ENCODE data around the gene IFT57.
A peak's percentile ranks its signal among the peaks of the same experiment; 100 is the strongest.

Gene IFT57

DNA sequence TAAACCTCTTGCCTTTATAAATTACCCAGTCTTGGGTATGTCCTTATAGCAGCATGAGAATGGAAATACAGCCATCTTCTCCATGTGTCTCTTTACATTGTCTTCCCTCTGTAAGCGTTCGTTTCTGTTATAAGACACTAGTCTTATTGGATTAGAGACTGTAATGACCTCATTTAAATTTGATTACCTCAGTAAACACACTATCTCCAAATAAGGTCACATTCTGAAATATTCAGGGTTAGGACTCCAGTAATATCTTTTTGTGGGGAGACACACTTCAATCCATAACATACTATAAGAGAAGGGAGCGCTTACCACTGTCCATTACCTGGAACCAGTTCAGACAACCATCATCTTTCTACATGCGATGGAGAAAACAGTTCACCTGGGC is 97.1 kb downstream of the IFT57 start:
- DNase-seq (ENCODE audit: low read depth, low spot score) = no peak

DNA sequence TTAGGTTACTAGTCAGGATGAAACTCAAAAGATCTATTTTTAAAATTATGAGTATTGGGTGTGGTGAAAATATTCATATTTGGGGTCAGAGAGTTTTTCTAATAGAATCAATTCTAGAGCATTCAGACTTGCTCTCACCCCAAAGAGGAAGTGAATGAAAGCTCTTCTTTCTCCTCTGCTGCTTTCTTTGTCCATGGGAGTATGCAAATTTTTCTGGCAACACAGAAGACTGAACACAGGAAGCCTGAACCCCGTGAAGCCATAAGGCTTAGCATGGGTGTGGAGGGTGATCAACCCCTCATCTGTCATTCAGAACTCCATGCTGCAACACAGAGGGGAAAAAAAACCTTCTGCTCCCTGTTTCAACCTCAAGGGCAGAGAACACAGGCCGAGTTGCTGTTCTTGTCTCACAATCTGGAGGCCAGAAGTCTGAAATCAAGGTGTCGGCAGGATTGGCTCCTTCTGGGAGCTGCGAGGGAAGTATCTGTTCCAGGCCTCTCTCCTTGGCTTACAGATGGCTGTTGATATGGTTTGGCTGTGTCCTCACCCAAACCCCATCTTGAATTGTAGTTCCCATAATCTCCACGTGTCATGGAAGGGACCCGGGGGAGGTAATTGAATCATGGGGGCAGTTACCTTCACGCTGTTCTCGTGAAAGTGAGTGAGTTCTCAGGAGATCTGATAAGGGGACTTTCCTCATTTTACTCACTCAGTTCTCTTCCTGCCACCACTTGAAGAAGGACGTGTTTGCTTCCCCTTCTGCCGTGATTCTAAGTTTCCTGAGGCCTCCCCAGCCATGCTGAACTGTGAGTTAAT is 97.7 kb downstream of the IFT57 start:
- DNase-seq (ENCODE audit: low read depth, low spot score) = peak; percentile 38

DNA sequence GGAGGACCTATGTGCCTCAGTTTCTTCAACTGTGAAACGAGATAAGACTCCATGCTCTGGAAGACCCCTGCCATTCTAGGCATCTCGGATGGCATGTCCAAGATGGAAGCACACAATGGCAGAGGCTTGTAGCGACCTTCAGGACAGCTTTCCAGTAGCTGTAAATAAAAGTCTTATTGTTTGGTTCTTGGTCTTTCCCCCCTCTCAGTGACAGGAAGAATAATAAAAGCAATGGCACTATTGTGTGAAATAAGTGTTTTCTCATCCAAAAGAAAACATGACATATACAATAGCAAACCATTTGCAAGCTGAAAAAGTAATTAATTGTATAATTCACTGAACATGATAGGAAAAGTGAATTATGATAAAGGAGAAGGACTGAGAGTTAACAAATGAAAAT is 98.9 kb downstream of the IFT57 start:
- no peak for DNase-seq (ENCODE audit: low read depth, low spot score)

DNA sequence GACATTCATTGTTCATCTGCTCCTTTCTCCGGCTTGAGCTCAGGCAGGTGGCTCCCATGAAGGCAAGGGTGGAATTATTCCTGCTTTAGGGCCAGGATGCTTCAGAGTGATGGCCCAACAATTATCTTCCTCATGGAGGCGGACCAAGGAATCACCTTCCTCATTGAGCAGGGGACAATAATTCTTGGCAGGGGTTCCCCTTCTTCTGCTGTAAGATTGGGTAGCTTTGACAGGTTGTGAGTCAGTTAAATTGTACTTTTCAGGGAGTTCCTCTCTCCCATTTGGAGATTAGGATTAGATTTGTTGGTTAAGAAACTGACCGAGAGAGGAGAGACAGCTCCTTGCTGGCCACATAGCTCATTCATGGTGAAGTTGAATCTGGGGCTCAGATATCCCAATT is 99.9 kb downstream of the IFT57 start:
- no peak for DNase-seq (ENCODE audit: low read depth, low spot score)

DNA sequence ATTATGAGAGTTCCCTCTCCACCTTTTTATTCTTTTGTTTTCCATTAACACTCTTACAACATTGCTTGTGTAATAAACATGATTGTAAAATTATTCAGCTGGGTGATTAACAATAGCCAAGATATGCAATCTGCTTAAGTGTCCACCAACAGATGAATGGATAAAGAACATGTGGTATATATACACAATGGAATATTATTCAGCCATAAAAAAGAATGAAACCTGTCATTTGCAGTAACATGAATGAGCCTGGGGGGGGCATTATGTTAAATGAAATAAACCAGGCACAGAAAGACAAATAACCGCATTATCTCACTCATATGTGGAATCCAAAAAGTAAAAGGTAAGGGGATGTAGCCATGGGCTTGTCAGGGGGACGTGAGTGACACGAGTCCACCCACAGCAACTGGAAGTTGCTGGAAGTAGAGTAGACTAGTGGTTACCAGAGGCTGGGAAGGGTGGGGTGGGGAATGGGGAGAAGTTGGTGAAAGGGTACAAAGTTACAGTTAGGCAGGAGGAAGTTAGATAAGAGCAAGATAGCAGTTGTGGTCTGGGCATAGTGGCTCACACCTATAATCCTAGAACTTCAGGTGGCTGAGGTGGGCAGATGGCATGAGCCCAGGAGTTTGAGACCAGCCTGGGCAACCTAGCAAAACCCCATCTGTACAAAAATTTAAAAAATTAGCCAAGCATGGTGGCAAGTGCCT is 102.7 kb downstream of the IFT57 start:
- no peak for DNase-seq (ENCODE audit: low read depth, low spot score)

DNA sequence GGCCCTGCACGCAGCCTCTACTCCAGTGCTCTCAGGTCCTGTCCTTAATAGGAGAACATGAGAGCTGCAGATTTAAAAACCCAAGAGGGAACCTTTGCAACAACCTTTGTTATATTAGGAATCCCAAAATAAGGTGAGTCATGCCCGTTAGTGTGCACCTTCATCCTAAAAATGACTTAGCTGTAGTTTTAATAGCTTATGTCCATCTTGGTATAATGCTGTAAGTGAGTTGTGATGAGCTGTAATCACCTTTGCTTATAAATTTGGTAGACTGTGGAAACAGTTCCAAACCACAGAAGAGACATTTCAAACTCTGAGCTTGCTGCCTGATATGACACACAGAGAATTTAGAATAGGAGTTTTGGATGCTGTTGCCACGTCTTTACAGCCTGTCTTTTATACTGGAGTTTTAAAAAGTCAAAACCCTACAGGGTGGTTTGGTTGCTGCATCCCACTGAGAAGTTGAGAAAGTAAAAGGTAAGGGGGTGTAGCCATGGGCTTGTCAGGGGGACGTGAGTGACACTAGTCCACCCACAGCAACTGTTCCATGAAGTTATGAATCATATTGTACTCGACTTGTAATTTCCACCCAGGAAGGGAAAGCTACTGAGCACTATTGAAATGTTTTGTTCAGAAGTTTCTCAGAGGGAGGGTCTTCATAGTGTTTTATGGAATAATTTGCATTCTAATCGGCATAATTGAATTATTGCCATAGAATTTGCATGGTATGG is 104.0 kb downstream of the IFT57 start:
- DNase-seq (ENCODE audit: low read depth, low spot score) = no peak

DNA sequence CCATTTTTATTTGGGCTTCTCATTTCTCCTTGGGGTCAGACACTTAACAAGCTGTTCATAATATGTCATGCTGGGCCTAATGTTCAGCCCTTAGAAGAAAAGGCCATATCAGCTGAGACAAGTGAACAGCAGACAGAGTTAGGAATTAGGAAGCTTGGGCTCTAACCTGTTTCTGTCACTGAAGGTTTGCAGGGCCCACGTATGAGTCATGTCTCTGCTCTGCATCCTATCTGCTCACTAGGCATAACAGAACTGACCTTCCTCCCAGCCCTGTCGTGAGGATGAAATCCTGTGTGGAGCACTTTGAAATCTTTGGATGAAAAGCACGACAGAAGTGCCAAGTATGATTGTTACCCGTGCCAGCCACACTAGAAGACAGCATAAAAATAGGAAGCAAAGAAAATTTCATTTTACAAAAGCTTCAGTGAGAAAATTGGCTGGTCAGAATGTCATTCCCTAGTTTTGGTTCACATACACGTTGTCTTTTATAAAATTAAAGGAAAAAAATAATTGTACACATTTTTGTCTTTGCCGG is 104.9 kb downstream of the IFT57 start:
- no peak for DNase-seq (ENCODE audit: low read depth, low spot score)

DNA sequence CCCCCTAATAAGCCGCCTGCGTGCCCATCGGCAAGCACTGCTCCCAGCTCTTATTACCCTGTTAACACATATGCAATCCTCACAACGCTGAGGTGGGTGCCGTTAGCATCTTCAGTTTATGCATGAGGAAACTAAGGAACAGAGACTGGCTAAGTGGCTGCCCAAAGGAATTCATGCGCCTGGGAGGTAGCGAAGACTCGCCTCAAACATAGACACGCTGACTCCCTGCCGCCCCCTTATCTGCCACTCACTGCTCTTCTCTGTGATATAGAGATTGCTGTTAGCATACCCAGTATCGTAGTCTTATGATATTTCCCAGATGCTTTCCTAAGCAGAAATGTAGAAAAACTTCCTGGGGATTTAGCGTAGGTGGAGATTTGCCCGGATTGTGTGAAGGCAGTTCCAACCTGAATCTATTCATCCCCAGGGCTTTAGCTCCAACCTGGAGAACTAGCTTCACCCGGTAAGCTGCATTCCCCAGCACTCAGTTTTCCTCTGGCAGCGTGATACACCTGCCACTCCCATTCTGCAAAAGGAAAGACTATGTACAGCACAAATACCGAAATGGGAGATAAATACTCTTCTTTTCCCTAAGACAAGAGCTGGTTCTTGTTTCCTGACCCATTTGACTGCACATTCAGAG is 107.7 kb downstream of the IFT57 start:
- DNase-seq (ENCODE audit: low read depth, low spot score) = no peak

DNA sequence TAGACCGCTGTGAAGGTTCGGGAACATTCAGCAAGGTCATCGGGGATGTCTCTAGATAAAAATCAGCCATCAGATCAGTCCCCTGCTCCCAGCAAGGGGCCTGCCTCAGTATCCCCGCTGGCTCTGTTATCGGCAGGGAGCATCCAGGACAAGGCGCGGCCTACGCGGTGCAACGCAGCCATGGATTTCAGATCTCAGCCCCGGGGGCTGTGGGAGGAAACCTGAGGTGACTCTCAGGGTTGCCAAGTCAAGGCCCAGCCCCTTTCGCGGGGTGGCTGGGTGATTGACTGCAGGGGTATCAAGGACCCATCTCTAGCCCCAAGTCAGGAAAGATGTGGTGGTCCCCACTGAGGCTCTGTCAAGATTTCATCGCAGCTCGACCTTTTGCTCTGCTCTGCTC is 108.2 kb downstream of the IFT57 start:
- DNase-seq (ENCODE audit: low read depth, low spot score) = no peak

DNA sequence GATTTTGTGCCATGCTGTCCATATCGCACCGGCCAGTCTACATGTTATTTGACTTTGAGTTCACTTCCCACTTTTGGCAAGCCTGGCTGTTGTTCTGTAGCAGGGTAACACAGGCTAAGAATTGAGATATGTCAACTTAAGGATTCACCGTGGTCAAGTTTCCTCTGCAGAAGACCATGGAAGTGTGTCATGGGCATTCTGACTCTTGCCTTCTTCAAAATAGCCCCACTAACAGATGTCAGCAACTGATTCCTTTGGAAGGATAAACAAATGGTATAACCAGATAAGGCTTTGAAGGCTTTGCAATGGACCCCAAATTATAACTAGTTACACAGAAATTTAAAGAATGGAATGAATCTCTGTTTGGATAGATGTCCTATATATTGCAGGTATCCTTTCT is 111.3 kb downstream of the IFT57 start:
- DNase-seq (ENCODE audit: low read depth, low spot score) = no peak
